IPS-15b (cell line): ENCODE measurements around the gene PIPOX.

Source experiments
- H3K27me3 ChIP-seq: one replicate; pipeline ENCODE4 v1.6.1; 2013; ENCODE audit warnings: low read length; ENCODE audit not compliant: control insufficient read depth, insufficient read depth
- H3K36me3 ChIP-seq: one replicate; pipeline ENCODE4 v1.6.1; 2013; ENCODE audit warnings: low read length; ENCODE audit not compliant: control insufficient read depth, insufficient read depth
- H3K4me1 ChIP-seq: one replicate; pipeline ENCODE4 v1.6.1; 2013; ENCODE audit warnings: mild to moderate bottlenecking, low read length; ENCODE audit not compliant: control insufficient read depth, insufficient read depth
- H3K4me3 ChIP-seq: one replicate; pipeline ENCODE4 v1.5.1; 2013; ENCODE audit warnings: low read depth, low read length
- H3K9ac ChIP-seq: one replicate; pipeline ENCODE4 v1.6.1; 2013; ENCODE audit warnings: low read depth, mild to moderate bottlenecking, low read length
- H3K9me3 ChIP-seq: one replicate; pipeline ENCODE4 v1.6.1; 2013; ENCODE audit warnings: mild to moderate bottlenecking, low read length; ENCODE audit not compliant: control insufficient read depth, insufficient read depth

PIPOX gene, protein sequence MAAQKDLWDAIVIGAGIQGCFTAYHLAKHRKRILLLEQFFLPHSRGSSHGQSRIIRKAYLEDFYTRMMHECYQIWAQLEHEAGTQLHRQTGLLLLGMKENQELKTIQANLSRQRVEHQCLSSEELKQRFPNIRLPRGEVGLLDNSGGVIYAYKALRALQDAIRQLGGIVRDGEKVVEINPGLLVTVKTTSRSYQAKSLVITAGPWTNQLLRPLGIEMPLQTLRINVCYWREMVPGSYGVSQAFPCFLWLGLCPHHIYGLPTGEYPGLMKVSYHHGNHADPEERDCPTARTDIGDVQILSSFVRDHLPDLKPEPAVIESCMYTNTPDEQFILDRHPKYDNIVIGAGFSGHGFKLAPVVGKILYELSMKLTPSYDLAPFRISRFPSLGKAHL

DNA sequence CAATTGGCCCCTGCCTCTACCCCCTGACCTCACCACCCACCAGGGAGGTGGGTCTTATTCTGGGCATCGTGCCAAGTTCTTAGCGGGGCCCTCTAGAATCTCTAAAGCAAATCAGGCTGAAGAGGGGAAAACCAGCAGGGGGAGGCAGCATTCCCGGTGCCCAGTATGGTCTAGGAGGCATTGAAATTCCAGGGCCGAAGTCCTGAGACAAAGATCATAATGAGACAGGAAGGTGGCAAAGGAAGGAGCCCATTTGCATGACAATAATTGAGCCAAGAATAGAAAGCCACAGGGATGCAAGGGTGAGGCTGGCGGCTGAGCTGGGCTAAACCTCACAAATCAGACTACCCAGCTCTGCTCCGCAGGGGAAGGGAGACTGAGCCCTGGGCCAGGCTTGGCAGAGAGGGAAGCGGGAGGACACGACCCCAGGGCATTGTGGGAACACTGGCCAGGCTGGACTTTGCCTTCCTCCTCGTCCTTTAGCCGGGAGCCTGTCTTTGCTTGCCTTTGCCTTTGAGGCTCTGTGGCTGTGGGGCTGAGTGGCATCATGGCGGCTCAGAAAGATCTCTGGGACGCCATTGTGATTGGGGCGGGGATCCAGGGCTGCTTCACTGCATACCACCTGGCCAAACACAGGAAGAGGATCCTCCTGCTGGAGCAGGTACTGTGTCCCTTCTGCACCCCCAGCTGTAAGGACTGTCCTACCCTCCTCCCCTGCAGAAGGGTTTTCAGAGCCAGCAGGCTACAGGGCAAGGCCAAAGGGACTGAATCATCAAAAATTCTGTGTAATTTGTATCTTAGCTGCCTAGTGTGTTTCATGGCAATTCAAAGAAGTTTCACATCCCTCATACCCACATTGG lies at the start of gene PIPOX:
Gene PIPOX, plus strand, starts transcription at position 463 of the 860 bp plus-strand sequence. Its CDS starts 85 bp downstream, at position 548.
- H3K36me3 ChIP-seq, result no peaks in the 10 kb centered on the region
- H3K9ac ChIP-seq, result peak within 1 kb of the TSS; percentile 76
- H3K4me1 ChIP-seq, result peaks cover 32% of the 10 kb centered on the region
- H3K4me3 ChIP-seq, result peak within 1 kb of the TSS; percentile 36
- H3K9me3 ChIP-seq, result no peaks in the 10 kb centered on the region
- no peaks in the 10 kb centered on the region for H3K27me3 ChIP-seq

DNA sequence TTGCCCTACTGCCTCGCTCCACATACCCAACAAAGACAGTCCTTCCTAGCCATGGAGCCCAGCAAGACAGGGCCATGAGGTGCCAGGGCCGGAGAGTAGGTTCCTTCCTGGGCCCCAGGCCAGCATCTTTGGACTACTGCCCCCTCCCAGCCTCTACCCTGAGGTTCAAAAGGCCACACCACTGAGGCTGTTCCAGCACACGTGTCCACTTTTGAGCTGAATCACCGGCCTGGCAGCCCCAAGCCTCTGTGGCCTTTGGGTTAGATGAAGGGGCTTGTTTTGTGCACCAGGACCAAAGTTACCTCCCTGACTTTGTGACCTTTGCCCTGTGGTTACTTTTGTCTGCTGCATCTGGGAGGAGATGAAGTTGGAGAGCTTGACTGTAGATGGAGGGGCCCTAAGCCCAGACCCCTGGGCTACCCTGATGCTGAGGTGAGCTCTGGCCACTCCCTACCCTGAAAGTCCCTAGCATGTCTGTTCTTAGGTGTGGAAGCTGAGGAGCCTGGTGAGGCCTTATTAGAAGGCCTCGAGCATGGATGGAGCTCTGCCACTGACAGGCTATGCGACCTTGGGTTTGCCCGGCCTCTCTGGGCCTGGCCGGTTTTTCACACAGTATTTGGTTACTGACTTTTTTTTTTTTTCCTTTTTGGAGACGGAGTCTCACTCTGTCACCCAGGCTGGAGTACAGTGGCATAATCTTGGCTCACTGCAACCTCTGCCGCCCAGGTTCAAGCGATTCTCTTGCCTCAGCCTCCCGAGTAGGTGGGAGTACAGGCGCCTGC lies 49.1 kb upstream of the PIPOX start:
- H3K36me3 ChIP-seq, result no peaks in the 10 kb centered on the region

DNA sequence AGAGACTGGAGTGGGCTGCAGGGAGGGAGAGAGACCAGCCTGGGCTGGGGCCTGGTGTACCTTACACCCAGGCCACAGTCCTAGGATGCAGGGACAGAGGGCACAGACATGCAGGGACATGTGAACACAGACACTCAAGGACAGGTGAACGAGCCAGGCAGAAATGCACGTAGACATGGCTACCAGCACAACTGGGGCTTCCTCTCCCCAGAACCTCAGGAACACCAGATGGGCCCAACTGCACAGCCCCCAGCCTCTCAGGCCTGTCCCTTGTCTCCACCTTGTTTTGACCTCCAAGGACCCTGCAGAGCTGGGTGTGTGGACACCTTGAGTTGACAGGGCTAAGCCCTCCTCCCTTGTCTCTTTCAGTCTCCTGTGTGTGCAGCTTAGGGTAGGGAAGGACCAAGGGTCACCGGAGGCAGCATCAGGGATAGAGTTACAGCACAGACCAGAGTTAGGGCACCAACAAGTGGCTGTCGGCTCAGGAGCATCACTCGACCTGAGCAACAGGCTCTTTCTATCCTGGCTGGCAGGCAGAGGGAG lies 46.3 kb upstream of the PIPOX start:
- no peaks in the 10 kb centered on the region for H3K36me3 ChIP-seq
- H3K9me3 ChIP-seq, result no peaks in the 10 kb centered on the region
- no peak overlapping the region for H3K4me3 ChIP-seq
- no peak overlapping the region for H3K9ac ChIP-seq
- peaks cover 14% of the 10 kb centered on the region for H3K27me3 ChIP-seq
- H3K4me1 ChIP-seq, result peaks cover 10% of the 10 kb centered on the region

More for the DNA sequence above, 49.1 kb upstream of the PIPOX start:
- Histone ChIP-seq H3K27me3 (peaks cover 7% of the 10 kb centered on the region), H3K4me3 (no peak overlapping the region), H3K9ac (no peak overlapping the region), H3K9me3 (no peaks in the 10 kb centered on the region), H3K4me1 (peaks cover 10% of the 10 kb centered on the region)

DNA sequence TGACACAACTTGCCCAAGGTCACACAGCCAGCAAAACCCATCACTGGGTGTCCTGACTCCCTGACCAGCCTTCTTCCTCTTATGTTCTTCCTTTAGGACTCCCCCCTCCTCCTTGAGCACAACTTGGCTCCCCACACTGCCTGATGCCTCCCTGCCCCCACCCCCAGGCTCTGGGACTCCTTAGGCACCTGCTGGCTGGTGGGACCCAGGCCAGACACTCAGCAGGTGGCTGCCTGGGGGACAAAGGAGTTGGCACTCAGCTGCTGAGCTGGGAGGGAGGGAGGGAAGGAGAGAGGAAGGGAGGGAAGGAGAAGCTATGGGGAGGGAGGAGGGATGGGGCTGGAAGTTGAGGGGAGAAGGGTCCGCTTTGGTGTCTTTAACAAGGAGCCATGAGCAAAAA lies 45.1 kb upstream of the PIPOX start:
- Histone ChIP-seq H3K36me3 (no peaks in the 10 kb centered on the region), H3K4me1 (peaks cover 14% of the 10 kb centered on the region), H3K4me3 (no peak overlapping the region), H3K9ac (no peak overlapping the region), H3K9me3 (no peaks in the 10 kb centered on the region), H3K27me3 (peaks cover 14% of the 10 kb centered on the region)

DNA sequence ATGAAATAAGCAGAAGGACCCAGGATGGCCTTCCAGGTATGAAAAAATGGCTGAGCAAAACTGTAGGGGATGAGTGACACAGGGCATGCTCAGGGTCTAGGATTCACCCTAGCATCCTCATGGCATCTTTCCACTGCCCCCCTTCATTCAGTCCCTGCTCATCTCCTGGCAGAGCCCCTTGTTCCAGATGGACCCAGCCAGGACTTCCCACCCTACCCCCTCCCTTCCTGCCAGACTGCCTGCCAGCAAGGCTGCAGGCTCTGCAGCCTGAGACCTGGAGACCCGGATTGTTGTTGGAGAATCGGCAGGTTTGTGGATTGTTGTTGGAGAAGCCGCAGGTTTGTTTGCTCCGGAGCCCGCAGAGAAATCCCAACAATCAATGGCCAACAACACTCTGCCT lies 43.7 kb upstream of the PIPOX start:
- H3K4me1 ChIP-seq, result peaks cover 18% of the 10 kb centered on the region
- peaks cover 21% of the 10 kb centered on the region for H3K27me3 ChIP-seq

DNA sequence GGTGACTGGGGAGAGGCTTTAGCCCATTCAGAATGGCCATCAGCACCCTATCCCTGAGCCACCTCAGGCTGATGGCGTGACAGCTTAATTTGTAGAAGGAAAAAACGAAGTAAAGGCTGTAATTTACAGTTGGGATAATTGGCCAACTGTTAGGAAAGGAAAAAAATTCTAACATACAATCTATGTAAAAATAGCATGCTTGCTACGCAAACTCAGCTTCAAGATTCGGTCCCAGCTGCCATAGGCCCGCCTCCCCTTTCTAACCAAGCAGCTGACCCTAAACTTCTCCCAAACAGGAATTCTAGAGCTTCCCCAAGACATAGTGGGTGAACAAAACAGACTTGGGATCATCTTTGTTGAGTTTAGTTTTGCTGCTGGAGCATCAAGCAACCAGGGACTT lies 42.0 kb upstream of the PIPOX start:
- Histone ChIP-seq H3K4me3 (no peak overlapping the region), H3K9ac (no peak overlapping the region), H3K4me1 (peaks cover 18% of the 10 kb centered on the region), H3K27me3 (peaks cover 33% of the 10 kb centered on the region), H3K36me3 (no peaks in the 10 kb centered on the region), H3K9me3 (no peaks in the 10 kb centered on the region)

More for the DNA sequence above, 43.7 kb upstream of the PIPOX start:
- H3K36me3 ChIP-seq, result no peaks in the 10 kb centered on the region
- H3K4me3 ChIP-seq, result no peak overlapping the region
- no peak overlapping the region for H3K9ac ChIP-seq
- H3K9me3 ChIP-seq, result no peaks in the 10 kb centered on the region

DNA sequence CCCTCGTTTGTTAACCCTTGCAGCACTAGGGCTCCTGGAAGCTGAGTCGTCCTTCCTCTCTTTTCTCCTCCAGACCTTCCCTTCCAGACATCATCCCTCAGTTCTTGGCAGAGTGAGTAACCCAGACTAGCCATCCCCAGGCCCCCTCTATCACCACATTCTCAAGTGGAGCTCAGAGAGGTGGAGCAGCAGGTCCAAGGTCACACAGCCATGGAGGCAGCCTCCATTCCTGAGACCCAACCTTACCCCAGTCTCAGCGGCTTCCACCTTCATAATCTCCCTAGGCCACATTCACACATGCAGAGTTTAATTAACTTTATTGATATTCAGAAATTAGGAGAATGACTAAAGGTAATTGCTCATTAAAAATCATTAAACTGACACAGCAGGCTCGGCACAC lies 40.1 kb upstream of the PIPOX start:
- Histone ChIP-seq H3K4me3 (no peak overlapping the region), H3K9ac (no peak overlapping the region), H3K36me3 (no peaks in the 10 kb centered on the region), H3K27me3 (peaks cover 43% of the 10 kb centered on the region), H3K4me1 (peaks cover 11% of the 10 kb centered on the region), H3K9me3 (no peaks in the 10 kb centered on the region)

DNA sequence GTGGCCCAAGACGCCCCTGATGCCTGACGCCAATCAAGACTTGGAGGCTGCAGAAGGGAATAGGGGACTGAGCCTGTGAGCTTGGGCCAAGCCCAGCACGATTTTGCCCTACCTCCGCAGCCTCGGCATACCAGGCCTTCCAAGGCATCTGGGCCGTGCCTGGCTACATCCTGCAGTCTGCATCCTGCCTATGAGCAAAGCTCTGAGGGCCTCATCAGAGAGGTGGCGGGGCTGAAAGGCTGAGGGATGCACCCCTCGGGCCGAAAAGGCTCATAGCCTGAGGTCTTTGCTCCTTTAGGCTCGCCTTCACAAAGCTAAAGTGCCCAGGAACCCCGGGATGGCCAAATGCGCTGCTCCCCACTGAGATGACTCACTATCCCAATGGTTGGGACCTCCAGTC lies 39.7 kb upstream of the PIPOX start:
- no peaks in the 10 kb centered on the region for H3K36me3 ChIP-seq
- H3K4me1 ChIP-seq, result peaks cover 15% of the 10 kb centered on the region
- no peak overlapping the region for H3K4me3 ChIP-seq
- no peak overlapping the region for H3K9ac ChIP-seq
- peaks cover 45% of the 10 kb centered on the region for H3K27me3 ChIP-seq
- H3K9me3 ChIP-seq, result no peaks in the 10 kb centered on the region

DNA sequence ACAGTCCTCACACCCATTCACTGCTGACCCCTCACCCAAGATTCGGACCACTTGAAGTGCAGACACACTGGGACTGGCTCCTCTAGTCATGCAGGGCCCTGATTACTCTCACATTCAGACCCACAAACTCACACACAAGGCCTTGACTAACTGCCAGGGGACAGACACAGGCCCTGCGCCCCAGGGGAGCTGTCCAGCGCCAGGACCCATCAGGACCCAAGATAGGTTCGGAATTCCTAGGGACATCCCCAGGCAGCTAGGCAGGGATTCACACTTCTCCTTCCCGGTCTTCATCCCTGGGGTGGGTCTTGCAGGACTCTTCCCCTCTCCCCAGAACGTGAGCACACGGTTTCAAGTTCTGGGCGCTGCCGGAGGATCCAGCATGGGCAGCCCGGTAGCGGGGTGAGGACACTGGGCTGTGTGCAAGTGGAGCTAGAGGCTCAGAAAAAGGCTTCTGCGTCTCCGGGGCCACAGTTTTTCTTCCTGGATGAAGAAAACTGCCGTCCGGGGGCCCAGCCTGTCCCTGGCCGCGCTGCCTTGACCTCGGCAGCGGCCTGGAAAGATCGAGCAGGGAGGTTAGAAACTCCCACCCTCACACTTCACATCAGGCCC lies 38.8 kb upstream of the PIPOX start:
- Histone ChIP-seq H3K9ac (no peak overlapping the region), H3K36me3 (no peaks in the 10 kb centered on the region), H3K27me3 (peaks cover 41% of the 10 kb centered on the region), H3K4me1 (peaks cover 15% of the 10 kb centered on the region), H3K9me3 (no peaks in the 10 kb centered on the region), H3K4me3 (no peak overlapping the region)

DNA sequence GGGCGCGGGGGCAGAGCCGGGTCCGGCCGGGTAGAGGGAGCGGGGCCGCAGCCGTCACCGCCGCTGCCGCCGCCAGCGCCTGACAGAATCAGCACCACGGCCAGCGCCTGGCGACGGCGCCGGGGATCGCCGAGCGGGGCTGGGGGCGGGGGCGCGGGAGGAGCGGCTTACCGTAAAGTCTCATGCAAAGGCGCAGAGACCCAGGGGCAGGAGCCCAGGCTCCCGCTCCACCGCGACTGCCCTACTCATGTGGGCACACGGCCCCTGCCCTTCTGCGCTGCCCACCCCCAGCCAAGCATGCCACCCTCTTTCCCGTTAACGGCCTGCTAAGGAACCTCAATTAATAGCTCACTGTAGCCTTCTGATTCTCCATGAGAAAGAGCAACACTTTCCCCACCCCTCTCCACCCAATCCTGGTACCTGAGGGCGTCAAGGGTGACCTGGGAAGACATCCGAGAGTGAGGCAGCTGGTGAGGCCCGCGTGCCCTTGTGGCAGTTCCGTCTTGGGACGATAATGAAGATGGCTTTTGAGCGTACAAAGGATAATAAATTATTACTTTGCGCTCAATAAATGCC lies 36.9 kb upstream of the PIPOX start, which contains the start of gene SEZ6:
Gene SEZ6, minus strand, starts transcription at position 98 of the 576 bp plus-strand sequence. CDS start 164 bp downstream, outside the sequence.
- H3K27me3 ChIP-seq, result peaks cover 38% of the 10 kb centered on the region
- no peaks in the 10 kb centered on the region for H3K36me3 ChIP-seq
- H3K9me3 ChIP-seq, result no peaks in the 10 kb centered on the region
- peak within 1 kb of the TSS; percentile 35 for H3K4me3 ChIP-seq
- H3K4me1 ChIP-seq, result peaks cover 31% of the 10 kb centered on the region
- no peak within 1 kb of the TSS for H3K9ac ChIP-seq
